Fibroblast of mammary gland (primary cell): ENCODE data around the gene DNM3.

ENCODE experiments used
- DNase-seq: peaks from one replicate; pipeline ENCODE4 v3.0.0-alpha.2; 2010; ENCODE audit warnings: low read depth
- H3K4me3 ChIP-seq: 2 replicates; pipeline ENCODE4 v1.5.1; 2011; ENCODE audit warnings: low read depth, mild to moderate bottlenecking, low read length, moderate library complexity; ENCODE audit not compliant: control insufficient read depth
- TF ChIP-seq, protein P1 (sequence below): conservative IDR thresholded peaks from 2 replicates; pipeline ENCODE4 v1.5.1; 2011; ENCODE audit warnings: low read depth, low read length, inconsistent platforms; ENCODE audit not compliant: control insufficient read depth, insufficient read depth

The DNM3 gene

GRCh38 chr1:172084876-172085275 lies 243.6 kb downstream of the DNM3 start:
- H3K4me3 ChIP-seq = no peak overlapping the region
- DNase-seq = no peak
- TF ChIP-seq, protein P1, sequence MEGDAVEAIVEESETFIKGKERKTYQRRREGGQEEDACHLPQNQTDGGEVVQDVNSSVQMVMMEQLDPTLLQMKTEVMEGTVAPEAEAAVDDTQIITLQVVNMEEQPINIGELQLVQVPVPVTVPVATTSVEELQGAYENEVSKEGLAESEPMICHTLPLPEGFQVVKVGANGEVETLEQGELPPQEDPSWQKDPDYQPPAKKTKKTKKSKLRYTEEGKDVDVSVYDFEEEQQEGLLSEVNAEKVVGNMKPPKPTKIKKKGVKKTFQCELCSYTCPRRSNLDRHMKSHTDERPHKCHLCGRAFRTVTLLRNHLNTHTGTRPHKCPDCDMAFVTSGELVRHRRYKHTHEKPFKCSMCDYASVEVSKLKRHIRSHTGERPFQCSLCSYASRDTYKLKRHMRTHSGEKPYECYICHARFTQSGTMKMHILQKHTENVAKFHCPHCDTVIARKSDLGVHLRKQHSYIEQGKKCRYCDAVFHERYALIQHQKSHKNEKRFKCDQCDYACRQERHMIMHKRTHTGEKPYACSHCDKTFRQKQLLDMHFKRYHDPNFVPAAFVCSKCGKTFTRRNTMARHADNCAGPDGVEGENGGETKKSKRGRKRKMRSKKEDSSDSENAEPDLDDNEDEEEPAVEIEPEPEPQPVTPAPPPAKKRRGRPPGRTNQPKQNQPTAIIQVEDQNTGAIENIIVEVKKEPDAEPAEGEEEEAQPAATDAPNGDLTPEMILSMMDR = no peak

DNA sequence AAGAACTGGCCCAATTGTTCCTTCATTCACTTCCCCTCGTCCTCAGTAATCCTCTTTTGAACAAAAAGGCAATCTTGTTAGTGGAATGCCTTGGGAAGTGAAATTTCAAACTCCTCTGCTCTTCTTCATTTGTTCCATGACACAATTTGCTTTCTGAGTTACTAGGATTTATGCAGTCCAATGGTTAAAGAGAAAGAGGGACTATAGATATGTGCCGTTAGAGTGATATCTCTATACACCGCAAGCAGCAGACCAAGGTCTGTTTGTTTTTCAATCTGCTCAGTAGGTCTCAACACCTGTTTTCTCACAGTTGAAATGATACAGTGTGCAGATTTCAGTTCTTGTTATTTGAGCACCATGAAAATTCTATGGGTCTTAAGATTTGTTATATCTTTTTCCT lies 244.0 kb downstream of the DNM3 start:
- TF ChIP-seq, protein P1 = no peak
- H3K4me3 ChIP-seq = no peak overlapping the region
- no peak for DNase-seq

DNA sequence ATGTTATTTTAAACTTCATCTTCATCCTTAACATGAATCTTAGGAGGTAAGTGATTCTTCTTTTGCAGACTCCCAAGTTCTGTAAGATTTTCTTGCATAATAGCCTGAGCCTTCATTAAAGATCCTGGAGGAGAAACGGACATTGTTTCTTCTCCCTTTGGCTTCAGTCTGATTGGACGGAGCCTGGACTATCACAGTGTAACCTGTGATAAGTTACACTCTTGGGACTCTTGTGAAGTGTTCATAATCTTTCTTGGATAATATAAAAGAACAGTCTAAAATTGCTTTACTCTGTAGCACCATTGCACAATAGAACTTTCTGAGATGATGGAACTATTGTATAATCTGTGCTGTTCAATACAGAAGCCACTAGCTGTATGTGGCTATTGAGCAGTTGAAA lies 244.8 kb downstream of the DNM3 start:
- TF ChIP-seq, protein P1 = no peak
- H3K4me3 ChIP-seq = no peak overlapping the region
- DNase-seq = no peak

DNA sequence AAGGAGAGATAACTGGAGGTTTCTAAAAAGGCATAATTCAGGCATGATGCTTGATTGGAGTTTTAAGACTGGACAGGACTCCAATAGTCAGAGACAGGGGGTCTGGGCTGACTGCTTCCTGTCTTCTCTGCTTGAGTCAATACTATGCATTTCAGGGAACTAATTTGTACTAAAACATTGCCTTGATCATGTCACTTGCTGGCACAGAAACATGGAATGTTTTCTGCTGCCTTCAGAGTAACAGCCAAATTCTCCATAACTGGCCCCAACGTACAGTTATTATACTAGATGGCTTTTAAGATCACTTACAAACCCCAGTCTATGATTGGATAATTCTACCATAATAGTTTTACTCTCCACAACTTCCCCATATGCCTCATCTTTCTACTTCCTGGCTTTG lies 247.0 kb downstream of the DNM3 start:
- TF ChIP-seq, protein P1 = no peak
- DNase-seq = no peak
- no peak overlapping the region for H3K4me3 ChIP-seq

- no peak overlapping the region for H3K4me3 ChIP-seq
- peak; percentile 61 for DNase-seq
- TF ChIP-seq, protein P1 = peak; percentile 81
Measured at GRCh38 chr1:172089768-172090510, 248.6 kb downstream of the DNM3 start.

- H3K4me3 ChIP-seq = no peak overlapping the region
- TF ChIP-seq, protein P1 = no peak
- DNase-seq = no peak
Measured at GRCh38 chr1:172090511-172090817, 249.2 kb downstream of the DNM3 start.

DNA sequence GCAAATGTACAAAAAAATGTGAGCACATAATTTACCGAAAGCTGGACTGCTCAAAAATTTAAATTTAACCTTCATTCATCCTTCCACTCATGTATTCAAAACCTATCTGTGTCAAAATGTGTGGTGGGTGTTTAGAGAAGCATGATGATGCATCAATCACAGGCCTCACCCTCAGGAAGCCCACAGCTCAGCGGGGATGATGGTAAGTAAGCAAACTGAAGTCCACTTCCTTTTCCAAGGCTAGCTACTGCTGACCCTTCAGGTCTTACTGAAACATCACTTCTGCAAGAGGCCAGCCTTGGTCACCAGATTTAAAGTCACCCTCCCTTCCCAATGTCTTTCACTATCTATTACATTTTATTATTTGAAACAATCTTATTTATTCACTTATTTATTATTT lies 254.5 kb downstream of the DNM3 start:
- H3K4me3 ChIP-seq = no peak overlapping the region
- DNase-seq = no peak
- TF ChIP-seq, protein P1 = no peak
